Mesenchymal stem cell (in vitro differentiated cells and primary cell): ENCODE measurements around the gene PRKG1.

Experiments used
- DNase-seq: peaks from one replicate; pipeline ENCODE4 v3.0.0-alpha.2; 2013
- H2AFZ ChIP-seq: one replicate; pipeline ENCODE4 v1.6.1; 2013; ENCODE audit warnings: low read depth, mild to moderate bottlenecking, control low read depth, inconsistent platforms, low read length, moderate library complexity
- H2AK5ac ChIP-seq: 2 replicates; pipeline ENCODE4 v1.6.1; 2013; ENCODE audit warnings: low read length, moderate library complexity, mild to moderate bottlenecking, inconsistent platforms; ENCODE audit not compliant: severe bottlenecking
- H2BK120ac ChIP-seq: one replicate; pipeline ENCODE4 v1.6.1; 2013; ENCODE audit warnings: low read depth, mild to moderate bottlenecking, inconsistent platforms, low read length, moderate library complexity
- H2BK12ac ChIP-seq, 2 experiments: one replicate each; pipeline ENCODE4 v1.6.1; 2013; ENCODE audit warnings: inconsistent platforms in 2 of 2, low read length in 2 of 2, mild to moderate bottlenecking in 2 of 2, moderate library complexity in 2 of 2, control low read depth in 1 of 2
- H2BK15ac ChIP-seq: one replicate; pipeline ENCODE4 v1.6.1; 2013; ENCODE audit warnings: mild to moderate bottlenecking, low read depth, inconsistent platforms; ENCODE audit not compliant: poor library complexity, severe bottlenecking
- H2BK5ac ChIP-seq: 2 replicates; pipeline ENCODE4 v1.6.1; 2013; ENCODE audit warnings: low read depth, mild to moderate bottlenecking, low read length, control low read depth, inconsistent platforms; ENCODE audit not compliant: poor library complexity, severe bottlenecking
- H3K14ac ChIP-seq, 2 experiments: one replicate each; pipeline ENCODE4 v1.6.1; 2013; ENCODE audit warnings: inconsistent platforms in 2 of 2, low read length in 2 of 2, control low read depth in 1 of 2, mild to moderate bottlenecking in 1 of 2, moderate library complexity in 1 of 2
- H3K18ac ChIP-seq, 2 experiments: one replicate each; pipeline ENCODE4 v1.6.1; 2013; ENCODE audit warnings: inconsistent platforms in 2 of 2, low read length in 2 of 2, control low read depth in 1 of 2, low read depth in 1 of 2, mild to moderate bottlenecking in 1 of 2
- H3K23ac ChIP-seq, 2 experiments: one replicate each; pipeline ENCODE4 v1.6.1; 2013; ENCODE audit warnings: inconsistent platforms in 2 of 2, low read length in 2 of 2, mild to moderate bottlenecking in 2 of 2, moderate library complexity in 2 of 2, control low read depth in 1 of 2
- H3K27ac ChIP-seq: 2 replicates; pipeline ENCODE4 v1.5.1; 2013; ENCODE audit warnings: mild to moderate bottlenecking, moderate library complexity, low read length, control low read depth, inconsistent platforms; ENCODE audit not compliant: poor library complexity, severe bottlenecking
- H3K27me3 ChIP-seq, 2 experiments: 2 replicates each; pipeline versions ENCODE4 v1.6.1 to v1.7.0; 2013; ENCODE audit warnings: low read length in 2 of 2, mild to moderate bottlenecking in 2 of 2, moderate library complexity in 2 of 2, control low read depth in 1 of 2, inconsistent platforms in 1 of 2; ENCODE audit not compliant: control insufficient read depth in 1 of 2, insufficient read depth in 1 of 2
- H3K36me3 ChIP-seq, 2 experiments: 2 replicates each; pipeline versions ENCODE4 v1.6.1 to v1.7.0; 2013; ENCODE audit warnings: low read length in 2 of 2, control low read depth in 1 of 2, inconsistent platforms in 1 of 2, low read depth in 1 of 2, mild to moderate bottlenecking in 1 of 2; ENCODE audit not compliant: insufficient read depth in 2 of 2, control insufficient read depth in 1 of 2
- H3K4ac ChIP-seq, 2 experiments: one replicate each; pipeline ENCODE4 v1.6.1; 2013; ENCODE audit warnings: inconsistent platforms in 2 of 2, low read length in 2 of 2, mild to moderate bottlenecking in 2 of 2, moderate library complexity in 2 of 2, control low read depth in 1 of 2, low read depth in 1 of 2
- H3K4me1 ChIP-seq: 2 replicates; pipeline ENCODE4 v1.6.1; 2013; ENCODE audit warnings: low read depth, low read length, control low read depth; ENCODE audit not compliant: control insufficient read depth, insufficient read depth
- H3K4me2 ChIP-seq: 2 replicates; pipeline ENCODE4 v1.6.1; 2013; ENCODE audit warnings: low read length, mild to moderate bottlenecking, inconsistent platforms; ENCODE audit not compliant: poor library complexity, severe bottlenecking
- H3K4me3 ChIP-seq, 2 experiments: 2 replicates each; pipeline versions ENCODE4 v1.5.1 to v1.7.0; 2013; ENCODE audit warnings: low read length in 2 of 2, mild to moderate bottlenecking in 2 of 2, control low read depth in 1 of 2, low read depth in 1 of 2; ENCODE audit not compliant: insufficient read depth in 1 of 2
- H3K79me1 ChIP-seq: replicated peaks from 2 replicates; pipeline ENCODE4 v1.6.1; 2013; ENCODE audit warnings: mild to moderate bottlenecking, control low read depth, low read length, inconsistent platforms; ENCODE audit not compliant: poor library complexity, severe bottlenecking
- H3K9ac ChIP-seq: 2 replicates; pipeline ENCODE4 v1.7.0; 2013; ENCODE audit warnings: mild to moderate bottlenecking, low read length, moderate library complexity
- H3K9me3 ChIP-seq: 2 replicates; pipeline ENCODE4 v1.7.0; 2013; ENCODE audit warnings: mild to moderate bottlenecking, low read length; ENCODE audit not compliant: control insufficient read depth
- H4K8ac ChIP-seq: one replicate; pipeline ENCODE4 v1.6.1; 2013; ENCODE audit warnings: inconsistent platforms, mild to moderate bottlenecking, low read length, moderate library complexity
- H4K91ac ChIP-seq: one replicate; pipeline ENCODE4 v1.6.1; 2013; ENCODE audit warnings: mild to moderate bottlenecking, low read length, inconsistent platforms
- WGBS: methylation state at CpG from one replicate; pipeline ENCODE4 v1.1.7; 2013; ENCODE audit warnings: mixed read lengths; 5-methylcytosine and 5-hydroxymethylcytosine counted together

Gene PRKG1

GRCh38 chr10:51649064-51649463, 574.8 kb downstream of the PRKG1 start:
- Histone ChIP-seq H3K27me3 (no peaks in the 10 kb centered on the region), H3K36me3 (no peaks in the 10 kb centered on the region), H3K4me2 (no peak overlapping the region), H3K27ac (no peak overlapping the region), H2BK15ac (no peak overlapping the region), H3K18ac (no peak overlapping the region), H3K4me1 (no peaks in the 10 kb centered on the region), H2BK120ac (no peak overlapping the region), H2AK5ac (no peak overlapping the region), H3K4me3 (no peak overlapping the region), H3K4ac (no peak overlapping the region), H3K9ac (no peak overlapping the region), H3K79me1 (no peaks in the 10 kb centered on the region), H2AFZ (no peak overlapping the region), H3K9me3 (no peaks in the 10 kb centered on the region), H2BK12ac (no peak overlapping the region), H3K23ac (no peak overlapping the region), H2BK5ac (no peak overlapping the region), H3K14ac (no peak overlapping the region), H4K8ac (no peak overlapping the region), H4K91ac (no peak overlapping the region)
- 100% methylated on average over 2 of the region's 3 CpGs for WGBS
- peak; percentile 1 for DNase-seq

- Histone ChIP-seq H3K23ac (no peak overlapping the region), H3K14ac (no peak overlapping the region), H3K79me1 (no peaks in the 10 kb centered on the region), H2BK5ac (no peak overlapping the region), H3K27ac (no peak overlapping the region), H2BK15ac (no peak overlapping the region), H3K36me3 (no peaks in the 10 kb centered on the region), H3K27me3 (no peaks in the 10 kb centered on the region), H3K4me3 (no peak overlapping the region), H4K91ac (no peak overlapping the region), H2BK12ac (no peak overlapping the region), H3K4me2 (no peak overlapping the region), H3K18ac (no peak overlapping the region), H3K9me3 (no peaks in the 10 kb centered on the region), H3K4me1 (no peaks in the 10 kb centered on the region), H2BK120ac (no peak overlapping the region), H3K4ac (no peak overlapping the region), H4K8ac (no peak overlapping the region), H2AK5ac (no peak overlapping the region), H2AFZ (no peak overlapping the region), H3K9ac (no peak overlapping the region)
- peak; percentile 3 for DNase-seq
- WGBS, result 93% methylated on average over 1 of the region's 1 CpG
Measured at GRCh38 chr10:51651063-51651462, 576.8 kb downstream of the PRKG1 start.

- Histone ChIP-seq H3K18ac (no peak overlapping the region), H4K91ac (no peak overlapping the region), H3K14ac (no peak overlapping the region), H3K27me3 (no peaks in the 10 kb centered on the region), H3K4me1 (no peaks in the 10 kb centered on the region), H3K4me2 (no peak overlapping the region), H2BK5ac (no peak overlapping the region), H3K9ac (peak overlapping the region; percentile 59), H3K4ac (no peak overlapping the region), H3K4me3 (no peak overlapping the region), H2BK120ac (no peak overlapping the region), H2AK5ac (no peak overlapping the region), H3K9me3 (no peaks in the 10 kb centered on the region), H4K8ac (no peak overlapping the region), H3K23ac (no peak overlapping the region), H3K27ac (no peak overlapping the region), H2BK12ac (no peak overlapping the region), H2BK15ac (no peak overlapping the region), H2AFZ (no peak overlapping the region), H3K79me1 (no peaks in the 10 kb centered on the region), H3K36me3 (no peaks in the 10 kb centered on the region)
- no peak for DNase-seq
Measured at GRCh38 chr10:51653025-51653424, 578.7 kb downstream of the PRKG1 start.

- Histone ChIP-seq H2AFZ (no peak overlapping the region), H4K8ac (no peak overlapping the region), H2BK120ac (no peak overlapping the region), H3K36me3 (no peaks in the 10 kb centered on the region), H3K14ac (no peak overlapping the region), H3K4me2 (no peak overlapping the region), H3K4ac (no peak overlapping the region), H3K23ac (no peak overlapping the region), H3K27me3 (no peaks in the 10 kb centered on the region), H2BK12ac (no peak overlapping the region), H3K18ac (no peak overlapping the region), H2BK15ac (no peak overlapping the region), H2BK5ac (no peak overlapping the region), H4K91ac (no peak overlapping the region), H3K4me1 (no peaks in the 10 kb centered on the region), H3K27ac (no peak overlapping the region), H3K4me3 (no peak overlapping the region), H3K9me3 (no peaks in the 10 kb centered on the region), H3K79me1 (no peaks in the 10 kb centered on the region), H3K9ac (no peak overlapping the region), H2AK5ac (no peak overlapping the region)
- 100% methylated on average over 1 of the region's 1 CpG for WGBS
- no peak for DNase-seq
Measured at GRCh38 chr10:51654918-51655317, 580.6 kb downstream of the PRKG1 start.
